ENCODE results near the gene DRD3. TPM values are rescaled to one million over a fixed set of nuclear protein-coding genes. Genes with fewer than 3 reads are reported as not detected.

Gene DRD3
- total and polyA plus RNA-seq, 2 of the 8 experiments (the other 6 are each of a cell fraction or from before 2014, with no cell fraction given), result 0.32 to 1.3 TPM

- TF ChIP-seq SAP30 (IDR thresholded peaks at IDR 0.05; ENCODE audit: insufficient read depth, insufficient replicate concordance, low read length) (no peak), TBP (IDR thresholded peaks at IDR 0.05; ENCODE audit: low read depth, low read length) (no peak), ZNF274 (IDR thresholded peaks at IDR 0.05; ENCODE audit: borderline replicate concordance, extremely low read depth, low read length) (no peak), MAX (IDR thresholded peaks at IDR 0.05) (no peak), SRF (IDR thresholded peaks at IDR 0.05; ENCODE audit: low read depth, low read length) (no peak), ASH2L (IDR thresholded peaks at IDR 0.05; ENCODE audit: low read length) (no peak)
Measured at GRCh38 chr3:114207768-114208167, 28.9 kb upstream of the DRD3 start (continued).
